SK-N-SH (cell line): ENCODE results near the gene LPCAT3. TPM values are rescaled to one million over a fixed set of nuclear protein-coding genes. Genes with fewer than 3 reads are reported as not detected.
A peak's percentile ranks its signal among the peaks of the same experiment; 100 is the strongest.

ENCODE experiments used
- CTCF ChIA-PET: fragments of 300-600, 350-600 bp; formaldehyde crosslinking; extraction: SDS; loops from one replicate; lab custom pipeline; 2021; lab: Yijun Ruan, JAX
- POLR2A ChIA-PET: fragments of 350-600 bp; sonication (Branson Sonifier 250); formaldehyde crosslinking; extraction: SDS; loops from one replicate; lab custom pipeline; 2020; ENCODE audit warnings: antibody characterized with exemption, inconsistent platforms; lab: Yijun Ruan, JAX
- DNase-seq: peaks from one replicate; pipeline ENCODE4 v3.0.0; 2012
- H2AFZ ChIP-seq: fragments of 200-600 bp; sonication (generic); 2 replicates; pipeline ENCODE4 v1.8.1; 2016; ENCODE audit warnings: antibody characterized with exemption, mild to moderate bottlenecking, low read depth
- H3F3A ChIP-seq: fragments of 200-600 bp; sonication (generic); replicated peaks from 2 replicates; pipeline ENCODE3; 2016; ENCODE audit warnings: antibody characterized with exemption, mild to moderate bottlenecking; ENCODE audit not compliant: insufficient read depth
- H3K27ac ChIP-seq, 2 experiments: fragments of 200-500 bp in 1 of 2; fragments of 200-600 bp in 1 of 2; sonication (Bioruptor generic) in 1 of 2; sonication (generic), shearing (Covaris generic) in 1 of 2; 2 replicates each; pipeline versions ENCODE4 v1.5.1 to v1.6.1; 2014 to 2016; ENCODE audit warnings: low read depth in 2 of 2, inconsistent platforms in 1 of 2, low read length in 1 of 2, mild to moderate bottlenecking in 1 of 2, mixed read lengths in 1 of 2
- H3K27me3 ChIP-seq: fragments of 200-600 bp; sonication (generic), shearing (Covaris generic); 2 replicates; pipeline ENCODE4 v1.6.1; 2016; ENCODE audit warnings: mixed run types; ENCODE audit not compliant: insufficient read depth
- H3K36me3 ChIP-seq, 2 experiments: fragments of 200-500 bp in 1 of 2; fragments of 200-600 bp in 1 of 2; sonication (Bioruptor generic) in 1 of 2; sonication (generic) in 1 of 2; replicated peaks in 1 of 2; 2 replicates each; pipeline versions ENCODE3 to v1.5.1; 2014 to 2016; ENCODE audit warnings: low read length in 1 of 2, mild to moderate bottlenecking in 1 of 2; ENCODE audit not compliant: insufficient read depth in 2 of 2, control insufficient read depth in 1 of 2
- H3K4me1 ChIP-seq, 2 experiments: fragments of 200-500 bp in 1 of 2; fragments of 200-600 bp in 1 of 2; sonication (Bioruptor generic) in 1 of 2; sonication (generic), shearing (Covaris generic) in 1 of 2; 2 replicates each; pipeline versions ENCODE4 v1.5.1 to v1.6.1; 2014 to 2016; ENCODE audit warnings: low read depth in 1 of 2, low read length in 1 of 2, mixed run types in 1 of 2; ENCODE audit not compliant: insufficient read depth in 2 of 2, control insufficient read depth in 1 of 2
- H3K4me2 ChIP-seq: fragments of 200-600 bp; sonication (generic), shearing (Covaris generic); 2 replicates; pipeline ENCODE4 v1.6.1; 2017; ENCODE audit warnings: mixed run types
- H3K4me3 ChIP-seq, 2 experiments: fragments of 200-500 bp in 1 of 2; fragments of 200-600 bp in 1 of 2; sonication (Bioruptor generic) in 1 of 2; sonication (generic), shearing (Covaris generic) in 1 of 2; 2 replicates each; pipeline versions ENCODE4 v1.5.1 to v1.8.1; 2014 to 2016; ENCODE audit warnings: low read depth in 2 of 2, inconsistent platforms in 1 of 2, low read length in 1 of 2, mild to moderate bottlenecking in 1 of 2, mixed read lengths in 1 of 2, moderate library complexity in 1 of 2
- H3K79me2 ChIP-seq: fragments of 200-600 bp; sonication (generic); 2 replicates; pipeline ENCODE4 v1.8.1; 2017; ENCODE audit warnings: mild to moderate bottlenecking; ENCODE audit not compliant: insufficient read depth
- H3K9ac ChIP-seq: fragments of 200-600 bp; sonication (generic); 2 replicates; pipeline ENCODE4 v1.6.1; 2017; ENCODE audit warnings: mixed run types
- H3K9me2 ChIP-seq: fragments of 200-600 bp; sonication (generic); 2 replicates; pipeline ENCODE4 v1.6.1; 2017; ENCODE audit warnings: mixed run types
- H3K9me3 ChIP-seq: fragments of 200-600 bp; sonication (generic); 2 replicates; pipeline ENCODE4 v1.6.1; 2017; ENCODE audit warnings: mixed run types, mild to moderate bottlenecking, moderate library complexity
- H4K20me1 ChIP-seq: fragments of 200-600 bp; sonication (generic); 2 replicates; pipeline ENCODE4 v1.6.1; 2017; ENCODE audit warnings: mild to moderate bottlenecking, mixed run types; ENCODE audit not compliant: insufficient read depth
- CHD2 ChIP-seq: fragments of 150-350 bp; IDR thresholded peaks from 2 replicates; pipeline ENCODE4 v1.6.1; 2018; ENCODE audit warnings: low read length; ENCODE audit not compliant: partially characterized antibody
- CTCF ChIP-seq: fragments of 200-600 bp; sonication (generic); IDR thresholded peaks from 2 replicates; pipeline ENCODE4 v1.6.1; 2017; ENCODE audit warnings: antibody characterized with exemption, mild to moderate bottlenecking, moderate library complexity
- ELF1 ChIP-seq: IDR thresholded peaks from 2 replicates; pipeline ENCODE4 v1.4.0; 2012
- EP300 ChIP-seq, 2 experiments: IDR thresholded peaks; 2 replicates each; pipeline versions ENCODE4 v1.4.0 to v1.6.1; 2012; ENCODE audit warnings: borderline replicate concordance in 1 of 2, low read depth in 1 of 2, low read length in 1 of 2
- FOXJ3 ChIP-seq: sonication (generic); formaldehyde crosslinking; IDR thresholded peaks from 2 replicates; pipeline ENCODE4 v1.5.1; 2020; ENCODE audit warnings: mild to moderate bottlenecking, missing genetic modification reagents
- FOXM1 ChIP-seq: IDR thresholded peaks from 2 replicates; pipeline ENCODE4 v1.4.0; 2012; ENCODE audit warnings: low read depth, mild to moderate bottlenecking
- GABPA ChIP-seq: IDR thresholded peaks from 2 replicates; pipeline ENCODE4 v1.4.0; 2012; ENCODE audit warnings: low read depth, mild to moderate bottlenecking
- IRF3 ChIP-seq: fragments of 150-350 bp; IDR thresholded peaks from 2 replicates; pipeline ENCODE4 v1.6.1; 2016; ENCODE audit warnings: mild to moderate bottlenecking, low read depth, low read length
- MEF2A ChIP-seq: IDR thresholded peaks from 2 replicates; pipeline ENCODE4 v1.4.0; 2012; ENCODE audit warnings: low read depth, borderline replicate concordance
- MXI1 ChIP-seq: IDR thresholded peaks from 2 replicates; pipeline ENCODE4 v1.6.1; 2012; ENCODE audit warnings: mild to moderate bottlenecking, low read depth, low read length, improper control_type of control experiment
- NFIC ChIP-seq: IDR thresholded peaks from 2 replicates; pipeline ENCODE4 v1.4.0; 2012; ENCODE audit warnings: borderline replicate concordance
- NRF1 ChIP-seq: IDR thresholded peaks from 2 replicates; pipeline ENCODE4 v1.6.1; 2012; ENCODE audit warnings: low read depth, mild to moderate bottlenecking, low read length
- PBX3 ChIP-seq: IDR thresholded peaks from 2 replicates; pipeline ENCODE4; 2012
- POLR2AphosphoS5 ChIP-seq: IDR thresholded peaks from 2 replicates; pipeline ENCODE4 v1.6.1; 2012; ENCODE audit warnings: low read depth, low read length
- RAD21 ChIP-seq: IDR thresholded peaks from 2 replicates; pipeline ENCODE4 v1.6.1; 2012; ENCODE audit warnings: mild to moderate bottlenecking, low read length
- RFX5 ChIP-seq: IDR thresholded peaks from 2 replicates; pipeline ENCODE4 v1.6.1; 2012; ENCODE audit warnings: mild to moderate bottlenecking, improper control_type of control experiment, low read length
- RXRA ChIP-seq: IDR thresholded peaks from 2 replicates; pipeline ENCODE4 v1.4.0; 2012; ENCODE audit warnings: low read depth, mild to moderate bottlenecking, borderline replicate concordance
- SIN3A ChIP-seq: IDR thresholded peaks from 2 replicates; pipeline ENCODE4 v1.6.1; 2012; ENCODE audit warnings: low read depth, mild to moderate bottlenecking, low read length, moderate library complexity, borderline replicate concordance
- SMC3 ChIP-seq: IDR thresholded peaks from 2 replicates; pipeline ENCODE4 v1.6.1; 2012; ENCODE audit warnings: low read depth, low read length, improper control_type of control experiment
- TAF1 ChIP-seq: IDR thresholded peaks from 2 replicates; pipeline ENCODE4 v1.6.1; 2012; ENCODE audit warnings: low read depth, mild to moderate bottlenecking, low read length, moderate library complexity, borderline replicate concordance
- TCF12 ChIP-seq: IDR thresholded peaks from 2 replicates; pipeline ENCODE4 v1.4.0; 2012
- TEAD4 ChIP-seq: IDR thresholded peaks from 2 replicates; pipeline ENCODE4 v1.4.0; 2012; ENCODE audit warnings: mild to moderate bottlenecking, borderline replicate concordance; ENCODE audit not compliant: insufficient read depth
- YY1 ChIP-seq: IDR thresholded peaks from 2 replicates; pipeline ENCODE4 v1.4.0; 2012; ENCODE audit warnings: low read depth, mild to moderate bottlenecking
- ZBTB33 ChIP-seq: IDR thresholded peaks from 2 replicates; pipeline ENCODE4 v1.4.0; 2012; ENCODE audit warnings: low read depth, borderline replicate concordance
- WGBS: methylation state at CpG from one replicate; pipeline ENCODE4 v1.1.6; 2017; ENCODE audit warnings: low lambda C conversion rate; 5-methylcytosine and 5-hydroxymethylcytosine counted together
- polyA plus RNA-seq, 3 experiments: library from polyadenylated mRNA; depleted of rRNA; stranded (reverse); fragments of >200 nt; gene quantifications; 2 replicates each; pipeline ENCODE4 v1.2.3, GENCODE V29; 2012

LPCAT3 gene
- 23.8 and 29.2 TPM in 2 replicates for polyA plus RNA-seq (2012; rRNA removed)
- 19.4 and 22.0 TPM in 2 replicates for polyA plus RNA-seq (2012; cell fraction: cytosol; rRNA removed)
- 28.2 and 39.6 TPM in 2 replicates for polyA plus RNA-seq (2012; cell fraction: nucleus; rRNA removed)

GRCh38 chr12:7018350-7019042, at the start of gene LPCAT3:
Gene LPCAT3, minus strand, starts transcription at chr12:7018476. Its CDS starts 52 bp downstream, at chr12:7018424.
- Histone ChIP-seq H3K79me2 (no peaks in the 10 kb centered on the region), H3K9ac (peak within 1 kb of the TSS; percentile 65), H3K4me2 (peak within 1 kb of the TSS; percentile 83), H3K36me3 (peaks cover 0 to 3% of the 10 kb centered on the region in 2 experiments), H3K9me3 (no peaks in the 10 kb centered on the region), H2AFZ (peak within 1 kb of the TSS; percentile 93), H3K4me1 (peaks cover 0 to 8% of the 10 kb centered on the region in 2 experiments; a peak in 2 of 4 replicates), H3K27ac (peak within 1 kb of the TSS; percentile 47 to 90; a peak in 3 of 4 replicates), H3F3A (peaks cover 5% of the 10 kb centered on the region), H4K20me1 (no peaks in the 10 kb centered on the region), H3K9me2 (no peaks in the 10 kb centered on the region), H3K4me3 (peak within 1 kb of the TSS; percentile 77 to 91), H3K27me3 (no peaks in the 10 kb centered on the region)
- CTCF ChIA-PET = interaction anchor here (0.6 to 1.7 kb wide), 16 partner anchors 8 to 320 kb away, joined by 3 to 8 read pairs (median 3); partner anchors contain the start of genes C1RL and C1S
- TF ChIP-seq TCF12 (0 out of 2 replicates have a peak, but pooled peaks have one; percentile 4), MXI1 (peak; percentile 57; the same call in 1 of the 2 replicates), SMC3 (peak; percentile 61), EP300 (IDR thresholded peaks at IDR 0.05; ENCODE audit: borderline replicate concordance in 1 of 2, low read depth in 1 of 2, low read length in 1 of 2) (no peak; a peak in 1 of 4 replicates), NFIC (peak; percentile 13; the same call in 1 of the 2 replicates), ELF1 (peak; percentile 45; the same call in 1 of the 2 replicates), MEF2A (no peak), NRF1 (peak; percentile 87), TAF1 (peak; percentile 17; the same call in 1 of the 2 replicates), PBX3 (peak; percentile 6; the same call in 1 of the 2 replicates), FOXM1 (no peak), TEAD4 (peak; percentile 50; the same call in 1 of the 2 replicates), YY1 (peak; percentile 65; the same call in 1 of the 2 replicates), CTCF (peak; percentile 78), POLR2AphosphoS5 (peak; percentile 65; the same call in 1 of the 2 replicates), ZBTB33 (no peak), CHD2 (no peak), RFX5 (no peak; the same call in 1 of the 2 replicates), RAD21 (peak; percentile 62), IRF3 (no peak), FOXJ3 (CRISPR knock-in tag) (no peak), SIN3A (no peak; the same call in 1 of the 2 replicates), RXRA (peak; percentile 100), GABPA (peak; percentile 40)
- POLR2A ChIA-PET = interaction anchor here (0.6 to 1.6 kb wide), 5 partner anchors 9 to 75 kb away, joined by 3 to 8 read pairs (median 4); partner anchors contain the start of genes C12orf57 and RNU7-1
- peak; percentile 98 for DNase-seq
- 0% methylated on average over 3 of the region's 77 CpGs for WGBS
